A549 (cell line): ENCODE data around the gene TMED8.

Experiments
- BHLHE40 ChIP-seq: IDR thresholded peaks from 2 replicates; pipeline ENCODE4 v1.6.1; 2012; ENCODE audit warnings: low read depth, low read length, inconsistent platforms
- CHD2 ChIP-seq: fragments of 150-350 bp; IDR thresholded peaks from 2 replicates; pipeline ENCODE4 v1.6.1; 2014; ENCODE audit warnings: low read length; ENCODE audit not compliant: partially characterized antibody
- EP300 ChIP-seq, 2 experiments: fragments of >200 bp; sonication (Bioruptor Twin); formaldehyde crosslinking; IDR thresholded peaks; 2 replicates in 1 of 2; 3 replicates in 1 of 2; pipeline ENCODE4 v1.6.1; 2016 to 2017
- JUNB ChIP-seq: fragments of >200 bp; sonication (Bioruptor Twin); formaldehyde crosslinking; IDR thresholded peaks from 2 replicates; pipeline ENCODE4 v1.6.1; 2016
- POLR2A ChIP-seq: IDR thresholded peaks from 2 replicates; pipeline ENCODE4 v1.6.1; 2012; ENCODE audit warnings: mild to moderate bottlenecking, low read length
- TF ChIP-seq, protein P1 (sequence below): fragments of >200 bp; sonication (Bioruptor Twin); formaldehyde crosslinking; IDR thresholded peaks from 3 replicates; pipeline ENCODE4 v1.5.1; 2016
- TF ChIP-seq, protein P2 (sequence below): fragments of 200-600 bp; sonication (generic); IDR thresholded peaks from 2 replicates; pipeline ENCODE4 v1.6.1; 2016; ENCODE audit warnings: antibody characterized with exemption, mild to moderate bottlenecking, moderate library complexity

DNA sequence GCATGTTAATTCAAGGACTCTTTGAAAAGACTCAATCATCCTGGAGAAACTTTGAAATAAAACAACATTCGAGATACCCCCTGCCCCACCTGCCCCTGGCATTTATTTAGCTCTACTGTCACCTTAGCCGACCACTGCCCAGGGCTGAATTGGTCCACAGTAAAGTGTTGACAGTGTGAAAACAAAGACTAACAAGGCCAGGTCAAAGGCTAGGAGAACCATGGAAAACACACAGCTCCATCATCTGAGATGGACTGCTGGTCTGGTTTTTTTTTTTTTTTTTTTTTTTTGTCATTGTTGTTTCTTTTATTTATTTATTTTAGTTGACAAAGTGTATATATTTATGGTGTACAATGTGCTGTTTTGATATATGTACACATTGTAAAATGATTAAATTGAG lies 30.4 kb downstream of the TMED8 start:
- TF ChIP-seq, protein P1, sequence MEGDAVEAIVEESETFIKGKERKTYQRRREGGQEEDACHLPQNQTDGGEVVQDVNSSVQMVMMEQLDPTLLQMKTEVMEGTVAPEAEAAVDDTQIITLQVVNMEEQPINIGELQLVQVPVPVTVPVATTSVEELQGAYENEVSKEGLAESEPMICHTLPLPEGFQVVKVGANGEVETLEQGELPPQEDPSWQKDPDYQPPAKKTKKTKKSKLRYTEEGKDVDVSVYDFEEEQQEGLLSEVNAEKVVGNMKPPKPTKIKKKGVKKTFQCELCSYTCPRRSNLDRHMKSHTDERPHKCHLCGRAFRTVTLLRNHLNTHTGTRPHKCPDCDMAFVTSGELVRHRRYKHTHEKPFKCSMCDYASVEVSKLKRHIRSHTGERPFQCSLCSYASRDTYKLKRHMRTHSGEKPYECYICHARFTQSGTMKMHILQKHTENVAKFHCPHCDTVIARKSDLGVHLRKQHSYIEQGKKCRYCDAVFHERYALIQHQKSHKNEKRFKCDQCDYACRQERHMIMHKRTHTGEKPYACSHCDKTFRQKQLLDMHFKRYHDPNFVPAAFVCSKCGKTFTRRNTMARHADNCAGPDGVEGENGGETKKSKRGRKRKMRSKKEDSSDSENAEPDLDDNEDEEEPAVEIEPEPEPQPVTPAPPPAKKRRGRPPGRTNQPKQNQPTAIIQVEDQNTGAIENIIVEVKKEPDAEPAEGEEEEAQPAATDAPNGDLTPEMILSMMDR, result no peak
- TF ChIP-seq, protein P2, sequence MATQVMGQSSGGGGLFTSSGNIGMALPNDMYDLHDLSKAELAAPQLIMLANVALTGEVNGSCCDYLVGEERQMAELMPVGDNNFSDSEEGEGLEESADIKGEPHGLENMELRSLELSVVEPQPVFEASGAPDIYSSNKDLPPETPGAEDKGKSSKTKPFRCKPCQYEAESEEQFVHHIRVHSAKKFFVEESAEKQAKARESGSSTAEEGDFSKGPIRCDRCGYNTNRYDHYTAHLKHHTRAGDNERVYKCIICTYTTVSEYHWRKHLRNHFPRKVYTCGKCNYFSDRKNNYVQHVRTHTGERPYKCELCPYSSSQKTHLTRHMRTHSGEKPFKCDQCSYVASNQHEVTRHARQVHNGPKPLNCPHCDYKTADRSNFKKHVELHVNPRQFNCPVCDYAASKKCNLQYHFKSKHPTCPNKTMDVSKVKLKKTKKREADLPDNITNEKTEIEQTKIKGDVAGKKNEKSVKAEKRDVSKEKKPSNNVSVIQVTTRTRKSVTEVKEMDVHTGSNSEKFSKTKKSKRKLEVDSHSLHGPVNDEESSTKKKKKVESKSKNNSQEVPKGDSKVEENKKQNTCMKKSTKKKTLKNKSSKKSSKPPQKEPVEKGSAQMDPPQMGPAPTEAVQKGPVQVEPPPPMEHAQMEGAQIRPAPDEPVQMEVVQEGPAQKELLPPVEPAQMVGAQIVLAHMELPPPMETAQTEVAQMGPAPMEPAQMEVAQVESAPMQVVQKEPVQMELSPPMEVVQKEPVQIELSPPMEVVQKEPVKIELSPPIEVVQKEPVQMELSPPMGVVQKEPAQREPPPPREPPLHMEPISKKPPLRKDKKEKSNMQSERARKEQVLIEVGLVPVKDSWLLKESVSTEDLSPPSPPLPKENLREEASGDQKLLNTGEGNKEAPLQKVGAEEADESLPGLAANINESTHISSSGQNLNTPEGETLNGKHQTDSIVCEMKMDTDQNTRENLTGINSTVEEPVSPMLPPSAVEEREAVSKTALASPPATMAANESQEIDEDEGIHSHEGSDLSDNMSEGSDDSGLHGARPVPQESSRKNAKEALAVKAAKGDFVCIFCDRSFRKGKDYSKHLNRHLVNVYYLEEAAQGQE, result no peak
- TF ChIP-seq POLR2A (no peak), JUNB (no peak), CHD2 (no peak), BHLHE40 (no peak), EP300 (IDR thresholded peaks at IDR 0.05) (no peak)
